Inferior parietal cortex (tissue), 1 donor: Measurements from ENCODE around the gene ATF6.

ENCODE experiments used
- DNase-seq: peaks from one replicate; pipeline ENCODE4 v3.0.0-alpha.2; 2016; ENCODE audit errors: extremely low spot score

The ATF6 gene

GRCh38 chr1:161890574-161890973 lies 124.5 kb downstream of the ATF6 start:
- DNase-seq: no peak

GRCh38 chr1:161899091-161899490 lies 133.0 kb downstream of the ATF6 start:
- no peak for DNase-seq

- DNase-seq: no peak
These were observed 134.0 kb downstream of the ATF6 start for GRCh38 chr1:161900160-161900559.

GRCh38 chr1:161902182-161902581 lies 136.1 kb downstream of the ATF6 start:
- no peak for DNase-seq

- no peak for DNase-seq
These were observed 139.3 kb downstream of the ATF6 start for GRCh38 chr1:161905269-161905884.

- DNase-seq: no peak
These were observed 141.1 kb downstream of the ATF6 start for GRCh38 chr1:161907265-161907664.

GRCh38 chr1:161908264-161908663 lies 142.1 kb downstream of the ATF6 start:
- DNase-seq: no peak

- DNase-seq: no peak
These were observed 144.5 kb downstream of the ATF6 start for GRCh38 chr1:161910604-161911003.

- no peak for DNase-seq
These were observed 147.5 kb downstream of the ATF6 start for GRCh38 chr1:161913482-161914140.

- DNase-seq: no peak
These were observed 148.5 kb downstream of the ATF6 start for GRCh38 chr1:161914595-161914994.

GRCh38 chr1:161915051-161915503 lies 149.0 kb downstream of the ATF6 start:
- no peak for DNase-seq

- no peak for DNase-seq
These were observed 149.9 kb downstream of the ATF6 start for GRCh38 chr1:161915978-161916377.

GRCh38 chr1:161919229-161919628 lies 153.1 kb downstream of the ATF6 start:
- no peak for DNase-seq

- DNase-seq: no peak
These were observed 155.4 kb downstream of the ATF6 start for GRCh38 chr1:161921491-161921890.

- DNase-seq: no peak
These were observed 155.9 kb downstream of the ATF6 start for GRCh38 chr1:161921990-161922389.

GRCh38 chr1:161928056-161928455 lies 161.9 kb downstream of the ATF6 start:
- DNase-seq: no peak

GRCh38 chr1:161929137-161929536 lies 163.0 kb downstream of the ATF6 start:
- no peak for DNase-seq

GRCh38 chr1:161930064-161930463 lies 163.9 kb downstream of the ATF6 start:
- DNase-seq: no peak

GRCh38 chr1:161932668-161933067 lies 166.5 kb downstream of the ATF6 start:
- DNase-seq: no peak

- no peak for DNase-seq
These were observed 167.8 kb downstream of the ATF6 start for GRCh38 chr1:161933592-161934588.

GRCh38 chr1:161935264-161935663 lies 169.1 kb downstream of the ATF6 start:
- DNase-seq: no peak

- DNase-seq: no peak
These were observed 170.7 kb downstream of the ATF6 start for GRCh38 chr1:161936786-161937185.
